PC-3 (cell line): ENCODE measurements around the gene COL21A1. TPM values are rescaled to one million over a fixed set of nuclear protein-coding genes. Genes with fewer than 3 reads are reported as not detected.

ENCODE experiments used
- ATAC-seq: fragments of 200-7000 bp; cut with Tn5 transposase; 2 replicates; pipeline ENCODE4 v1.9.1; 2020; ENCODE audit warnings: mild to moderate bottlenecking, moderate library complexity
- BruUV-seq: library from RNA; stranded (reverse); fragments of 400-500 nt; replicated peaks from 2 replicates; lab custom pipeline; 2021; lab: Mats Ljungman, UMichigan
- CTCF ChIA-PET: fragments of 300-600 bp; sonication (Branson Sonifier 250); formaldehyde crosslinking; loops from one replicate; lab custom pipeline; 2022; ENCODE audit warnings: antibody characterized with exemption; lab: Charles Lee
- POLR2A ChIA-PET: fragments of 300-600 bp; sonication (Branson Sonifier 250); formaldehyde crosslinking; loops from one replicate; lab custom pipeline; 2022; ENCODE audit warnings: antibody characterized with exemption; ENCODE audit not compliant: unreplicated experiment; lab: Charles Lee
- DNase-seq: peaks from one replicate; pipeline ENCODE4 v3.0.0-alpha.2; 2015
- H2AFZ ChIP-seq: fragments of 300-600 bp; sonication (generic); 2 replicates; pipeline ENCODE4 v1.6.0; 2016; ENCODE audit warnings: antibody characterized with exemption, low read length
- H3F3A ChIP-seq: fragments of 300-600 bp; sonication (generic); one replicate; pipeline ENCODE4 v1.6.0; 2017; ENCODE audit warnings: antibody characterized with exemption, low read length, control low read depth, mild to moderate bottlenecking; ENCODE audit not compliant: unreplicated experiment
- H3K27ac ChIP-seq: fragments of 300-600 bp; sonication (generic); 2 replicates; pipeline ENCODE4 v1.5.1; 2016; ENCODE audit warnings: mild to moderate bottlenecking, low read length
- H3K27me3 ChIP-seq: fragments of 300-600 bp; sonication (generic); 2 replicates; pipeline ENCODE4 v1.6.1; 2016; ENCODE audit warnings: low read length, mixed read lengths
- H3K36me3 ChIP-seq: fragments of 300-600 bp; sonication (generic); 2 replicates; pipeline ENCODE4 v1.6.1; 2016; ENCODE audit warnings: low read depth, mixed run types, low read length, mixed read lengths
- H3K4me1 ChIP-seq: fragments of 300-600 bp; sonication (generic); 2 replicates; pipeline ENCODE4 v1.5.1; 2016; ENCODE audit warnings: low read length; ENCODE audit not compliant: insufficient read depth
- H3K4me2 ChIP-seq: fragments of 300-600 bp; sonication (generic); 2 replicates; pipeline ENCODE4 v1.6.0; 2016; ENCODE audit warnings: low read length
- H3K4me3 ChIP-seq: fragments of 300-600 bp; sonication (generic); 2 replicates; pipeline ENCODE4 v1.5.1; 2016; ENCODE audit warnings: mild to moderate bottlenecking, low read length, mixed read lengths
- H3K79me2 ChIP-seq: fragments of 300-600 bp; sonication (generic); 2 replicates; pipeline ENCODE4 v1.6.1; 2017; ENCODE audit warnings: low read length, mixed read lengths
- H3K9ac ChIP-seq: fragments of 300-600 bp; sonication (generic); 2 replicates; pipeline ENCODE4 v1.6.0; 2016; ENCODE audit warnings: mild to moderate bottlenecking, low read length
- H3K9me2 ChIP-seq: fragments of 300-600 bp; sonication (generic); replicated peaks from 2 replicates; pipeline ENCODE4 v1.6.1; 2016; ENCODE audit warnings: mixed run types, low read length, mixed read lengths
- H3K9me3 ChIP-seq: fragments of 300-600 bp; sonication (generic); 2 replicates; pipeline ENCODE4 v1.6.1; 2016; ENCODE audit warnings: low read length, mixed read lengths
- H4K20me1 ChIP-seq: fragments of 300-600 bp; sonication (generic); 2 replicates; pipeline ENCODE4 v1.6.1; 2016; ENCODE audit warnings: low read length, mixed read lengths
- CTCF ChIP-seq: fragments of 300-600 bp; sonication (generic); conservative IDR thresholded peaks from 2 replicates; pipeline ENCODE4 v1.5.1; 2017; ENCODE audit warnings: antibody characterized with exemption, low read depth, mild to moderate bottlenecking, low read length
- EZH2 ChIP-seq: fragments of 300-600 bp; sonication (generic); IDR thresholded peaks from one replicate; pipeline ENCODE4 v1.6.1; 2017; ENCODE audit warnings: antibody characterized with exemption, mild to moderate bottlenecking, low read length; ENCODE audit not compliant: unreplicated experiment
- EZH2phosphoT487 ChIP-seq: fragments of 300-600 bp; sonication (generic); IDR thresholded peaks from 2 replicates; pipeline ENCODE4 v1.6.1; 2018; ENCODE audit warnings: mild to moderate bottlenecking, antibody characterized with exemption, low read length, borderline replicate concordance
- intact Hi-C: fragments of 100-400 bp; cut with micrococcal nuclease; formaldehyde crosslinking; loops from 2 replicates; pipeline ENCODE4 v1.9.0; 2023
- total RNA-seq: library from RNA; depleted of rRNA; stranded (reverse); fragments of >200 nt; gene quantifications from 2 replicates; pipeline ENCODE4 v1.2.3, GENCODE V29; 2014

COL21A1 gene
- total RNA-seq, 1 experiment from 2014 or later, result 1.0 TPM

- H3K27me3 ChIP-seq, result no peaks in the 10 kb centered on the region
- CTCF ChIA-PET, result no interaction called here
- intact Hi-C loops, result no loop called here
- no peaks in the 10 kb centered on the region for H4K20me1 ChIP-seq
- no peak overlapping the region for H3K27ac ChIP-seq
- TF ChIP-seq CTCF (no peak), EZH2phosphoT487 (no peak), EZH2 (no peak)
- H3K9ac ChIP-seq, result no peak overlapping the region
- H3K36me3 ChIP-seq, result no peaks in the 10 kb centered on the region
- no peaks in the 10 kb centered on the region for H3K79me2 ChIP-seq
- H2AFZ ChIP-seq, result no peak overlapping the region
- H3K9me3 ChIP-seq, result no peaks in the 10 kb centered on the region
- no peak overlapping the region for H3K4me3 ChIP-seq
- DNase-seq, result no peak
- no peaks in the 10 kb centered on the region for H3K9me2 ChIP-seq
- no TSS peak for BruUV-seq
- H3K4me1 ChIP-seq, result peaks cover 18% of the 10 kb centered on the region
- peaks cover 3% of the 10 kb centered on the region for H3F3A ChIP-seq
- H3K4me2 ChIP-seq, result no peak overlapping the region
- no peak for ATAC-seq
- POLR2A ChIA-PET, result no interaction called here
Observed at GRCh38 chr6:56096541-56096940, 150.8 kb downstream of the COL21A1 start.

GRCh38 chr6:56093776-56094175 lies 153.6 kb downstream of the COL21A1 start:
- no peak for ATAC-seq

More at GRCh38 chr6:56093776-56094175, 153.6 kb downstream of the COL21A1 start:
- Histone ChIP-seq H3K36me3 (no peaks in the 10 kb centered on the region), H3K4me1 (peaks cover 11% of the 10 kb centered on the region), H4K20me1 (no peaks in the 10 kb centered on the region), H3K9ac (no peak overlapping the region), H3K79me2 (no peaks in the 10 kb centered on the region), H2AFZ (no peak overlapping the region), H3K27me3 (no peaks in the 10 kb centered on the region), H3K27ac (no peak overlapping the region), H3K9me2 (no peaks in the 10 kb centered on the region), H3F3A (no peaks in the 10 kb centered on the region), H3K4me2 (no peak overlapping the region), H3K4me3 (no peak overlapping the region), H3K9me3 (no peaks in the 10 kb centered on the region)
- no peak for DNase-seq
- ChIA-PET CTCF (no interaction called here), POLR2A (no interaction called here)
- no peak for TF ChIP-seq EZH2
- TF ChIP-seq CTCF, result no peak
- TF ChIP-seq EZH2phosphoT487, result no peak
- no TSS peak for BruUV-seq
- intact Hi-C loops, result no loop called here
